ENCODE data around the gene CIAO2B. TPM values are rescaled to one million over a fixed set of nuclear protein-coding genes. Genes with fewer than 3 reads are reported as not detected.

Gene CIAO2B
- total and polyA plus RNA-seq, 12 donors, result 80.7 to 258 (median 112) TPM

GRCh38 chr16:66900721-66901441 lies 33.3 kb downstream of the CIAO2B start:
- DNase-seq, result no peak
- H3K4me1 ChIP-seq (replicated peaks in 1 of 2), result peaks cover 20 to 39% of the 10 kb centered on the region in 2 donors
- H3K9me3 ChIP-seq (replicated peaks in 1 of 3), result no peaks in the 10 kb centered on the region
- 61 to 79% (median 67%) methylated on average over 4 to 7 of the region's 7 CpGs for WGBS, 4 donors
- no peak for TF ChIP-seq POLR2A (IDR thresholded peaks at IDR 0.05)
- no peak for TF ChIP-seq CTCF (IDR thresholded peaks at IDR 0.05)
- no peaks in the 10 kb centered on the region for H3K27me3 ChIP-seq
- H3K4me3 ChIP-seq, result no peak overlapping the region
- peak overlapping the region in 2 of 5 donors; percentile 78 to 88 for H3K27ac ChIP-seq
- no peaks in the 10 kb centered on the region for H3K36me3 ChIP-seq (replicated peaks in 1 of 2)
- intact Hi-C loops (cut with DNase I), result no loop called here

- H3K4me1 ChIP-seq (replicated peaks in 1 of 2), result peaks cover 20 to 31% of the 10 kb centered on the region in 2 donors
These were observed 34.1 kb downstream of the CIAO2B start for GRCh38 chr16:66899945-66900710.

GRCh38 chr16:66899310-66899944 lies 34.8 kb downstream of the CIAO2B start:
- H3K9me3 ChIP-seq (replicated peaks in 1 of 3), result no peaks in the 10 kb centered on the region
- peaks cover 20 to 29% of the 10 kb centered on the region in 2 donors for H3K4me1 ChIP-seq (replicated peaks in 1 of 2)
- H3K36me3 ChIP-seq (replicated peaks in 1 of 2), result no peaks in the 10 kb centered on the region
- WGBS, 4 donors, result 69 to 81% (median 77%) methylated on average over 4 to 6 of the region's 6 CpGs
- H3K27me3 ChIP-seq, result no peaks in the 10 kb centered on the region
- no peak overlapping the region for H3K4me3 ChIP-seq
- H3K27ac ChIP-seq, result peak overlapping the region; percentile 57 to 88 (median 78)
- intact Hi-C loops (cut with DNase I), result loop anchor here (5.0 kb wide), 2 partner anchors 33 to 43 kb away; partner anchors contain the start of gene CIAO2B (in 1 of the 2)
- no peak for TF ChIP-seq POLR2A (IDR thresholded peaks at IDR 0.05)
- no peak for TF ChIP-seq CTCF (IDR thresholded peaks at IDR 0.05)
- DNase-seq, result peak in 2 of 7 donors; percentile 41 to 49

More at GRCh38 chr16:66899945-66900710, 34.1 kb downstream of the CIAO2B start:
- 25 to 33% (median 28%) methylated on average over 4 to 9 of the region's 9 CpGs for WGBS, 4 donors
- TF ChIP-seq CTCF (IDR thresholded peaks at IDR 0.05), result no peak
- TF ChIP-seq POLR2A (IDR thresholded peaks at IDR 0.05), result peak in 1 of 2 donors; percentile 46
- Histone ChIP-seq H3K27me3 (no peaks in the 10 kb centered on the region), H3K36me3 (replicated peaks in 1 of 2) (no peaks in the 10 kb centered on the region), H3K27ac (peak overlapping the region; percentile 57 to 88 (median 78)), H3K9me3 (replicated peaks in 1 of 3) (no peaks in the 10 kb centered on the region), H3K4me3 (no peak overlapping the region)
- intact Hi-C loops (cut with DNase I), result loop anchor here (5.0 kb wide), 2 partner anchors 32 to 42 kb away; partner anchors contain the start of gene CIAO2B (in 1 of the 2)
- DNase-seq, result peak; percentile 83 to 94 (median 89)

- no peak for DNase-seq
- H3K27ac ChIP-seq, result peak overlapping the region in 4 of 5 donors; percentile 57 to 88 (median 80)
- H3K27me3 ChIP-seq, result no peaks in the 10 kb centered on the region
- H3K9me3 ChIP-seq (replicated peaks in 1 of 3), result no peaks in the 10 kb centered on the region
- intact Hi-C loops (cut with DNase I), result loop anchor here (5.0 kb wide), 2 partner anchors 33 to 43 kb away; partner anchors contain the start of gene CIAO2B (in 1 of the 2)
- 56 to 71% (median 64%) methylated on average over 2 of the region's 2 CpGs for WGBS, 4 donors
- TF ChIP-seq POLR2A (IDR thresholded peaks at IDR 0.05), result no peak
- no peak overlapping the region for H3K4me3 ChIP-seq
- peaks cover 20 to 29% of the 10 kb centered on the region in 2 donors for H3K4me1 ChIP-seq (replicated peaks in 1 of 2)
- no peaks in the 10 kb centered on the region for H3K36me3 ChIP-seq (replicated peaks in 1 of 2)
These were observed 35.3 kb downstream of the CIAO2B start for GRCh38 chr16:66898933-66899309.

Measured in adrenal gland (tissue), 12 donors.